HCEC 1CT (cell line): ENCODE measurements around the gene CXCR6.
A peak's percentile ranks its signal among the peaks of the same experiment; 100 is the strongest.

Experiments
- DNase-seq: peaks from one replicate; pipeline ENCODE4 v3.0.0-alpha.2; 2017

CXCR6 gene

DNA sequence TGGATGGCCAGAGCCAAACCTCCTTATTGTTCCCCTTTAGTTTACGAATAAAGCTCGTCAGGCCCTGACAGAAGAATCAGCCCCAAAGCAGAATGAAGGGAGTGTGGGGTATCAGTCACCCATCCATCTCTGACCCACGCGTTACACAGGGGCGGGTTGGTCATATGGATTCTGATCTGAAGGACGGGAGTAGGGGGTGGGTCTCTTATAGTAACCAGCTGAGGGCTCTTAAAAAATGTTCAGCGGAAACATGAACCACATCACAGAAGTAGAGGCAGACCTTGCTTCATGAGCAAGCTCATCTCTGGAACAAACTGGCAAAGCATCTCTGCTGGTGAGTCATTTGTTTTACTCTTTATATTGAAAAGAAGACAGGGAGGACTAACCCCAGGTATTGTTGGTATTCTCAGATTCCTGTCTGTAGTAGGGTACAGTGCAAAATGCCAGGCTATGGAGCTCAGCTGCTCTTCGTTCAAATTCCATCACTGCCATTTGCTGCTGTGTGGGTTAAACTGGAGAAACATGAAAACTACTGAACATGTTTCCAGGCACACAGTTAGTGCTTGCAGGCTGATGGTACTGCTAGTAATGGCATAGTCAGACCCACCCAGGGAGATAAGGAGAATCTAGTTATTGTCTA, at the start of gene CXCR6:
CXCR6 (plus strand) TSS at position 258 of the 640 bp plus-strand sequence. CDS start 3,018 bp downstream, outside the sequence.
- DNase-seq = no peak

DNA sequence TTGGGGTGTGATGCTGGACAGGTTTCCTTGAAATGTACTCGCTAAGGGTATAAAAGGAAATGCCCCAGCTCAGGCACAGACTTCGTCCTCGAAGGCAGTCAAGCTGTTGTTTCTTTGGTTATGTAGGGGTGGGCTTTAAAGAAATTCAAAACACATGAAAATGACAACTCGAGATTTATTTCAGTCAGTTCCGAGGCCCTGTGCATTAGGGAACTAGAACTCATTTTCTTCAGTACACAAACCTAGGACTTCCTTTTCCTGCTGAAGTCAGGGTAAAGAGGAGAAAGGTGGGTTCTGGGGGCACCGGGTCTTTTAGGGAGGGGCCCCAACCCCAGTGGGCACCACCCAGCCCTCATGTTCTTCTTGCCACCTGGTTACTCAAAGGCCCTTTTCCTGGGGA, 49.2 kb upstream of the CXCR6 start:
- no peak for DNase-seq

DNA sequence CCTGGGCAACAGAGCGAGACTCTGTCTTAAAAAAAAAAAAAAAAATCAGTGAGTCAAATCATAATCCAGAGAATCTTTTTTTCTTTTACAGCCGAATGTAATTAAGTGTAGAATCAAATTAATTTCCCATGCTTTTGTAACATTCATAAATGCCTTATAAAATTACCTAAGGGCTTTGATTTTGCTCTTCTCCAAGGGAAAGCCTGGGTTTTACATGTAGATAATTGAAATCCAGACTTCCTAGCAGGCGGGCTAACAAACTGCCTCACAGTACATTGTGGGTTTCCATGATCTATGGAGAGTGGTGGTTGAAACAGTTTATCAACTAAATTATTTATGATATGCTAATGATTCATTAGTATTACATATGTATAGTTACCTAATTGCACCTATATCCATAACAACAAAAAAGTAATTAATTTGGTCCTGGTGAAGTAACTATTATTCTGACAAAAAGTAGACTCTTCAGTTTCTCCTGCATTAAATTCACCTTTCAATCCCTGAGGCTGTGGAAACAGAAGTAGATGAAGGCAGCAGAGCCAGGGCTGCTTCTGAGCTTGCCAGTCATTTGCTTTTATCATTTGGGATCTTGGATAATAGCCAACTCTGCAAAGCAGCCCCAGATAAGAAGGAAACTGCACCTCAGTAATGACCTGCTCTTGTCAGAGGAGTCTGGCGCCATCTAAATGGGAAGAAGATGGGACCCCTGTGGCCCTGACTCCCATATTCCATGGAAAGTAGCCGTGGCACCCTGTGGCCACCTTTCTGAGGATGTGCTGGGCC, 47.4 kb upstream of the CXCR6 start:
- no peak for DNase-seq

GRCh38 chr3:45896956-45897355, 46.3 kb upstream of the CXCR6 start:
- DNase-seq = peak; percentile 62

GRCh38 chr3:45904931-45905330, 38.3 kb upstream of the CXCR6 start:
- DNase-seq = no peak

GRCh38 chr3:45905755-45906154, 37.5 kb upstream of the CXCR6 start:
- no peak for DNase-seq

- peak; percentile 76 for DNase-seq
Observed at GRCh38 chr3:45906681-45907407, 36.4 kb upstream of the CXCR6 start.

GRCh38 chr3:45907769-45908705, 35.2 kb upstream of the CXCR6 start:
- DNase-seq = peak; percentile 82

DNA sequence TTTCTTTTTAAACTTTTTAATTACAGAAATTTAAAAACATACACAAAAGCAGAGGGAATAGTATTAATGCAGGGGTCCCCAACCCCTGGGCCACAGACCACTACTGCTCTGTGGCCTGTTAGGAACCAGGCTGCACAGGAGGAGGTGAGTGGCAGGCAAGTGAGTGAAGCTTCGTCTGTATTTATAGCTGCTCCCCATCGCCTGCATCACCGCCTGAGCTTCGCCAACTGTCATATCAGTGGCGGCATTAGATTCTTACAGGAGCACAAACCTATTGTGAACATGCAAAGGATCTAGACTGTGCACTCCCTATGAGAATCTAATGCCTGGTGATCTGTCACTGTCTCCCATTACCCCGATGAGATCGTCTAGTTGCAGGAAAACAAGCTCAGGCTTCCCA, 34.5 kb upstream of the CXCR6 start:
- no peak for DNase-seq

DNA sequence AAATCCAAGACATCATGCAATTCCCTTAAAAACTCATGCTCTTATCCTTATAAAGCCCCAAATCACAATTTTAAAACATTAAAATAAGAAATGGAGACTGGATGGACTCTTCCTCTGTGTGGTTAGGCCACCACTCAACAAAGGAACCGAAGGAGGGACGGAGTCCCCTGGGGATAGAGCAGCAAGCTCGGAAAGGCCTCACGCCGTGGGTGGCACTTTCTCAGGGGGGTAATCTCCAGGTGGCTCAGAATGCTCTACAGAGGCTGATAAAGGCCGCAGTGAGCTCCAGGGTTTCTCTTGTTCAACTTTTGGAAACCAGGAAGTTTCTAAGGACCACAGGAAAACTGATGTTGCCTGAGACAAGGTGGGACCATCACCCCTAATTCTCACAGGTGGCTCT, 33.7 kb upstream of the CXCR6 start:
- DNase-seq = no peak

DNA sequence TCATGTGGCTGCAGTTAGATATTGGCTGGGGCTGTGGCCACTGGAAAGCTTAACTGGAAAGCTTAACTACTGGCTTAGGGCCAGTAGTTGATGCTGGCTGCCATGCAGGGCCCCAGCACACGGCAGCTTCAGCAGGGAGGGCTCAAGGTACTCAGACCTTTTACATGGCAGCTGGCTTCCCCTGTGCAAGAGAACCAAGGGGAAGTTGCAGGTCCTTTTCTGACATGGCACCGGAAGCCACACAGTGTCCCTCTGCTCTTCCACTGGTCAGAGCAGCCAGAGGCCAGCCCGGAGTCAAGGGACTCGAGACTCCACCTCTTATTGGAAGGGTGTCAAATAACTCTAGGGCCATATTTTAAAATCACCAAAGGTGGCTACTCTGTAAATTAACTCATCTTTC, 32.4 kb upstream of the CXCR6 start:
- DNase-seq = no peak

DNA sequence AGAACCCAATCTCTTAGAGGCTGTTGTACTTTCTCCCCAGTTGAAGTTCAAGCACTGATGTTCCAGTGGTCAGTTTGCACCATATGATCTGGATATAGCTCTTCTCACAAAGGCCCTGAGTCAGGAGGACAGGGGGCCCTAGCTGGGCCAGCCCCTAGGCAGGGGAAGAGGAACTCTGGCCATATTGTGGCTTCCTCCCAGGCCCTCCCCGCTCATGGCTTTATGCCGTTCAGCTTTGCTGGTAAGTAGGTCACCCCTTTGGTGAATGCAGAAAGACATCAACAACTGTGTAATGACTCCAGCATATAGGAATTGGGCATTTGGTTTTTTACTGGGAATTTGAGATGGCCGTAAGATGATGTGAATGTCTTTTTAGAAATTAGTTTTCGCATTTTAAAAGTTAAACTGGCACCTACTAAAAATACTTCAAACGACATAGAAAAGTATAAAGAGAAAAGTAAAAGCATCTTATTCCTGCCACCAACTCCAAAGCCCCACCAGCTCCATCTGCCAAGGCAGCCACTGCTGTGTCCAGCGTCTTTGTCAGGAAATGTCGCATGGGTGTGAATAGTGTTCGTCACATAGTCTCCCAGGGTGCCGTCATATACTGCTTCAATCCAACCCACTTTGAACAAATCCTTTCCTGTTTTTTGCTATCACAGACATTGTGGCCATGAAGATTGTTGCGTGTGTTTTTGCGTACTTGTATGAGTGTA, 31.6 kb upstream of the CXCR6 start:
- no peak for DNase-seq

DNA sequence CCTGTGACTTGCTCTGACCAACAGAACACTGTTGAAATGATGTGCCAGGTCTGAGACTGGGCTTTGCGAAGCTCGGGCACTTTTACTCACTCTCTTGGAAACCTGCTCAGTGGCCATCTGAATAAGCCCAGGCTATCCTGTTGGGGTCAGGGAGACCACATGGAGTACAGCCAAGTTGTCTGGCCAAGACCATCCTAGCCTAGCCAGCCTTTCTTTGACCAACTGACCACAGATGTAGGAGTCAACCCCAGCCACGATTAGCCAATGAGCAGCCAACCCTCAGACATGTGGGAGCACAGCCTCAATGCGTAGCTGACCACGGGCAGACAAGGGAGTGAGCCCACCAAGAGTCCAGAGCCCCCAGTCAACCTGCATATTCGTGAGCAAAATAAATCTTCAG, 30.8 kb upstream of the CXCR6 start:
- no peak for DNase-seq

- no peak for DNase-seq
Observed at GRCh38 chr3:45914362-45915058, 28.8 kb upstream of the CXCR6 start.

GRCh38 chr3:45915059-45915439, 28.2 kb upstream of the CXCR6 start:
- DNase-seq = no peak

DNA sequence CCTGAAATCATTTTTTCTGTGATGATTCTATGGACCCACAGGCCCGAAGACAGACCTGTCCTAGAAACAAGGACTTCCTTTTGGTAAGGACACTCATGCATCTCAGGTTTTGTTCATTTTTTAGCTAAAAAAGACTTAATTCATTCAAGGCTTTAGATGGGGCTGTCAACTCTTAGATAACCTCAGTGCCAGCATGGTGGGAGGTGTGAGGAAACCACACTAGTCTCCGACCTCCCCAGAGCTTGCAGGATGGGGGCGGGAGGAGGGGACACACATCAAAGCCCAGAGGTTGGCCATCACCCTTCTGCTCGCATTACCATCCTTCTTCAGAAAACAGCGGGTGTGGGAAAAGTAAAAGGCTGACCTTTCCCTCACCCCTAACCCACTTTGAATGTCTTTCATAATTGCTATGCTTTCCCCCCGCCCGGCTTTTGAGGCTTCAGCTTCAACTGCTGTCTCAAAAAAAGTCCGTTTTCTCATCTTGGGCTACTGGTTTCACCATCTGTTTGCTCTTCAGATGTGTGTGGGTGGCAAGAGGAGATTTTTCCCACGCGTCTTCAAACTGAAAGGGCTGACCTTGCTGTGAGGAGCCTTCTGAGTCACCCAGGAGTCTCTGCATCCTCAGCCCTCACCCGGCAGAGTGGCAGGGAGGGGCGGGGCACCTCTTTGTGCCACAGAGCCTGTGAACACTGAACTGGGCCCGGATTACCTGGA, 27.6 kb upstream of the CXCR6 start:
- DNase-seq = peak; percentile 84

- DNase-seq = no peak
Observed at GRCh38 chr3:45917146-45917898, 25.9 kb upstream of the CXCR6 start.

- no peak for DNase-seq
Observed at GRCh38 chr3:45921158-45922038, 21.9 kb upstream of the CXCR6 start.

- DNase-seq = no peak
Observed at GRCh38 chr3:45922039-45922326, 21.3 kb upstream of the CXCR6 start.
